Gastrocnemius medialis (tissue), 4 donors: Measurements from ENCODE around the gene MACROD2.

ENCODE experiments used
- CTCF ChIP-seq, 5 experiments: fragments of 450-650 bp in 3 of 5; fragments of 200-600 bp in 2 of 5; sonication (generic) in 2 of 5; IDR thresholded peaks in 4 of 5; conservative IDR thresholded peaks in 1 of 5; 1 replicate in 4 of 5; 2 replicates in 1 of 5; pipeline ENCODE4 v1.5.1; 2016 to 2019; ENCODE audit warnings: antibody characterized with exemption in 5 of 5, mild to moderate bottlenecking in 3 of 5, moderate library complexity in 3 of 5
- POLR2A ChIP-seq, 2 donors: fragments of 450-650 bp; IDR thresholded peaks; one replicate each; pipeline ENCODE4 v1.6.1; 2017; ENCODE audit warnings: antibody characterized with exemption in 2 of 2, mild to moderate bottlenecking in 2 of 2, moderate library complexity in 2 of 2

GRCh38 chr20:14009208-14009607 lies 13.9 kb downstream of the MACROD2 start:
- TF ChIP-seq CTCF (IDR thresholded peaks at IDR 0.05 in 4 of 5, conservative IDR thresholded peaks at IDR 0.05 in 1 of 5) (no peak), POLR2A (IDR thresholded peaks at IDR 0.05) (no peak)
